BJ (cell line): ENCODE measurements around the gene CCDC88C. TPM values are rescaled to one million over a fixed set of nuclear protein-coding genes. Genes with fewer than 3 reads are reported as not detected.

Source experiments
- CTCF ChIA-PET: fragments of 350-600 bp; formaldehyde crosslinking; extraction: SDS; loops from one replicate; lab custom pipeline; 2021; ENCODE audit warnings: antibody characterized with exemption, inconsistent platforms; lab: Yijun Ruan, JAX
- POLR2A ChIA-PET: fragments of 300-600 bp; sonication (Branson Sonifier 250); formaldehyde crosslinking; extraction: SDS; loops from one replicate; lab custom pipeline; 2021; ENCODE audit warnings: antibody characterized with exemption; lab: Charles Lee
- DNase-seq: peaks from one replicate; pipeline ENCODE4 v3.0.0-alpha.2; 2011; ENCODE audit warnings: low read depth
- H3K27me3 ChIP-seq: 2 replicates; pipeline ENCODE4 v1.6.0; 2011; ENCODE audit warnings: low read length; ENCODE audit not compliant: control insufficient read depth, insufficient read depth
- H3K36me3 ChIP-seq: 2 replicates; pipeline ENCODE4 v1.5.1; 2011; ENCODE audit warnings: low read length; ENCODE audit not compliant: control insufficient read depth, insufficient read depth
- H3K4me3 ChIP-seq: 2 replicates; pipeline ENCODE4 v1.5.1; 2011; ENCODE audit warnings: low read depth, mild to moderate bottlenecking, control low read depth, low read length
- CTCF ChIP-seq: IDR thresholded peaks from 2 replicates; pipeline ENCODE4 v1.5.1; 2011; ENCODE audit warnings: low read depth, mild to moderate bottlenecking, control low read depth, inconsistent platforms, low read length, moderate library complexity; ENCODE audit not compliant: insufficient read depth
- polyA plus RNA-seq: library from polyadenylated mRNA; depleted of rRNA; stranded (reverse); fragments of >200 nt; gene quantifications from 2 replicates; pipeline ENCODE4 v1.2.3, GENCODE V29; 2011

Gene CCDC88C
- polyA plus RNA-seq, 1 experiment = not detected

DNA sequence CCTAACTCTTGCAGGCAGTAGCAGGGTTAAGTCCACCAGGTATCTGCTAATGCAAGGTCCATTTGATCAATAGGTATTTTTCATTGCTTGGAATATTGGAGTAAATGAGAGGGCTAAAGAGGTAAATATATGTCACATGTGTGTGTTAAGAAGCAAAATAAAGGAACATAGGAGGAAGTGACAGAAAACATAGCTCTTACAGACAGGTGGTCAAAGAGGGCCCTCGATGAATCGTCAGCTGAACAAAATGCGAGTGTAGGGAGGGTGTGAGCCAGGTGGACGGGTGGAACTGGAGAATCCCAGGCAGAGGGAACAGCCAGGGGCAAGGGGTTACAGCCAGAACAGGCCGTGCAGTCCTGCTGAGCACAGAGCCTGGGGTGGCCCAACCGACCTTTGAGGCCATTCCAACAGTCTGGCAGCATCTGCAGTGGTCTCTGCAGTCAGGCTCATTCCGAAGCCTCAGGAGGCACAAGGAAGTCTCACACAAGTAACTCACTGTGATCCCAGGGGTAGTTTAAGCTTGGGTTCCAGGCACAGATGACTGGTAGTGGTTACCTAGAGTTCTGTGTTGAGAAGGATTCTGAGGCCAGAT lies 43.2 kb downstream of the CCDC88C start:
- Histone ChIP-seq H3K36me3 (no peaks in the 10 kb centered on the region), H3K4me3 (no peak overlapping the region), H3K27me3 (peaks cover 30% of the 10 kb centered on the region)
- POLR2A ChIA-PET = no interaction called here
- CTCF ChIA-PET = interaction anchor here (0.6 kb wide), 1 partner anchor 33 kb away, joined by 3 read pairs; no protein-coding TSS in a partner anchor
- no peak for DNase-seq
- no peak for TF ChIP-seq CTCF

- ChIA-PET CTCF (no interaction called here), POLR2A (no interaction called here)
Measured at GRCh38 chr14:91373591-91374254, 43.9 kb downstream of the CCDC88C start.

DNA sequence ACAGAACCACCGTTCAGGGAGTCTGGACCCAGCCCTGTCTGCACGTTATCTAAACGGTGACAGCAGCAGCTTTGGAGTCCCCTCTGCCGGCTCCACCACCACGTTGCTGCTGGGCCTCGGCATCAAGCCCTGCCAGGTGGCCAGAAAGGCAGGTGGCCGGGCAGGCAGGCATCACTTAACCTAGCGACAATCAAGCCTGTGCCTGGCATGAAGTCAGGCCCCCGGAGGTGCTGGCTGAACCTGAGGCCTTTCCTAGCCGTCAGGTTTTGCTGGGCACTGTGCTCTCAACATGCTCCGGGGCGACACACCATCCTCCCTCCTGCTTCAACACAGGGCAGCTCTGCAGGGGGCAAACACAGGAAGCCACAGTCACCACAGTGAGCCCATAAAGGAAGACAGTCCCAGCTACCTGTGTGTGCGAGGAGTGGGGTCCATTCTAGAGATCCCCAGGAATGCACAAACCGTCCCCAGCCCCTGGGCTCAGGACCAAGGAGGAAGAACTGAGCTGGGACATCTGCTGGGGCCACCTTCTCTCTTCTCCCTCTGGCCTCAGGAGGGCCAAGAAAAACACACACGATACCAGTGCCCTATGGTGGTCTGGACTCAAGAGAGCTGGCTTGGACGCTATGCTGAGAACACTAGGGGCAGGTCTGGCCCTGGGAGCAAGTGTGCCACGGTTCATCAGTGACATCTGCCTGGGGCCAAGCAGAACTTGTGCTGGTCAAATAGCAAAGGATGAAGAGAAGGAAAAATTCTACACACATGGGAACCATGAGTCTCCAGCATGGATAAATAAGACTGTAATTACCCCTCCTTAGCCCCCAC lies 44.7 kb downstream of the CCDC88C start:
- no peak for DNase-seq
- Histone ChIP-seq H3K4me3 (no peak overlapping the region), H3K36me3 (no peaks in the 10 kb centered on the region), H3K27me3 (peaks cover 32% of the 10 kb centered on the region)
- ChIA-PET CTCF (interaction anchor here (0.6 kb wide), 1 partner anchor 28 kb away, joined by 3 read pairs; no protein-coding TSS in a partner anchor), POLR2A (no interaction called here)
- no peak for TF ChIP-seq CTCF

More at GRCh38 chr14:91373591-91374254, 43.9 kb downstream of the CCDC88C start:
- no peak for TF ChIP-seq CTCF
- no peaks in the 10 kb centered on the region for H3K36me3 ChIP-seq
- H3K27me3 ChIP-seq = peaks cover 31% of the 10 kb centered on the region
- H3K4me3 ChIP-seq = no peak overlapping the region
- DNase-seq = no peak

GRCh38 chr14:91371990-91372375 lies 45.6 kb downstream of the CCDC88C start:
- Histone ChIP-seq H3K27me3 (peaks cover 33% of the 10 kb centered on the region), H3K36me3 (no peaks in the 10 kb centered on the region), H3K4me3 (no peak overlapping the region)
- TF ChIP-seq CTCF = no peak
- DNase-seq = no peak
- CTCF ChIA-PET = interaction anchor here (0.6 kb wide), 1 partner anchor 27 kb away, joined by 3 read pairs; no protein-coding TSS in a partner anchor
- POLR2A ChIA-PET = no interaction called here
